HG02884 (cell line): Measurements from ENCODE around the gene POFUT1.
"Not testable (repeated sequence)": the region's sequence is repeated elsewhere in the genome, so short reads cannot be mapped to it uniquely, and the experiment has no call there.

Experiments used
- ATAC-seq: cut with Tn5 transposase; IDR thresholded peaks from one replicate; pipeline ENCODE4 v1.9.1; 2021; ENCODE audit warnings: mild to moderate bottlenecking, moderate library complexity; ENCODE audit not compliant: unreplicated experiment

The POFUT1 gene

DNA sequence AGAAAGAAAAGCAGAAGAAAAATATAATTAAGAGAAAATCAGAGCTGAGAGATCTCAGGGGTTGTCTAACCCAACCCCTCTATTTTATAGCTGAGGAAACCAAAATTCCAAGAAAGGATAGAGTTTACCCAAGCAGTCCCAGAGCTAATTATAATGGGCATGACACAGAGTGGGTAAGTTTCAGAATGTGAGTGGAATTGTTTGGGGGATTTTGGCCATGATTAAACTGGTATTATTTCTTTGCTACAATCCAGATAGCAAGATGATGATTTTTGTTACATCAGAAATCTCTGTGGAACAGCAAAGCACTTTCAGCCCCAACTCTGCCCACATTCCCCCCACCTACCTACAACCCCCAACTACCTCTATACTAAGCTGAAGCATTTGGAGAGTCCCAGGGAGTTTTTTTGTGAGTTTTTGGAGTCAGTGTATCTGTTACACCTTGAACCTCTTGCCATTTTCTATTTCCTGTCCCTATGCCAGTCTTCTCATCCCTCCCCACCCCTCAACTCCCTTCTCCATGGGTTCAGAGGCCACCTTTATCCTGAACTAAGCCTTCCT is 24.7 kb downstream of the POFUT1 start:
- ATAC-seq: no peak

DNA sequence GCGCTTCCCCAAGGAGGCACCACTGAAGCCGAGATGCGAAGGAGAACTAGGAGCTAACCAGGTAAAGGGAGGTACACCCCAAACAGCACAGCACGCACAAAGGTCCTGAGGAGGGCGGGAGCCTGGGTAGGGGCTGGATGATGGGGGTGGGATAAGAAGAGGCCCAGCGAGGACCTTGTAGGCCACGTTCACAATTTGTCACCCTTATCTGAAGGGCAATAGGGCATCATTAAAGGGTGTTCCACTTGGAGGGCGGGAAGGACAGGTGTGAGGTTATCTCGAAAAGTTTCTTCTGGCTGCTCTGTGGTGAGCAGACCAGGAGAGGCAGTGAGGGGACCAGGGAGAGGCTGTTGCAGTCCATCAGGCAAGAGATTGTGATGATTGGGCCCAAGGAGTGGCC is 25.6 kb downstream of the POFUT1 start:
- ATAC-seq: no peak

- ATAC-seq: no peak
Observed at GRCh38 chr20:32234135-32234808, 26.6 kb downstream of the POFUT1 start.

DNA sequence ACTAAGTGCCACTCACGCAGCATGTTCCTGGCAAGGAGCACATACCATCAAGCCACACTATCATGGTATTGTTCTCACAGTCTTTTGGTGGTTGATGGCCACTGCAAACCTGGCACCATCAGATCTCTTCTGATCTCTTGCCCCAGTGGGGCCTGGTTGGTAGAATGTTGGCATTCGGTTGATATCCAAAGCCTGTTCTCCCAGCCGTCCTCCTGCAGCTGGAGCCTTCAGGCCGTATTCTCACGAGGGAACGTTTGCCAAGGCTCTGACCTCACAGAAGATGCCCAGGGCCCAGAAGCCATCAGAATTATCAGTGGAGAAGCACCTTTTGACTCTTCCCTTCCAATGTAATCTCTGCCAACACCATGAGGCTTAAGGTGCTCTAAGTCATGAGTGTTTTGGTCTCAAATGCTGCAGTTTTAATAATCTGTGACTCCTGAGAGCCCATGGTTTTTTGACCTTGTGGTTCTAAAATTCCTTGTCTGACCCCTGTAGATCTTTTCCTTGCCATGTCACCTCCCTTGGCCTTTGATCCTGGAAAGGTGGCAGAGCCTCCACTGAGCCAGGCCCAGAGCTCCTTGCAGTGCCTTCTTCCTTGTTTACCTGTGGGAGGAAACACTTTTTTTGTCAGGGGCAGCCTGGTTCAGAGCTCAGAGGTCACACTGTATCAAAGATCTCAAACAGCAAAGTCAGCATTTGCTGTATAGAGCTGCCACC is 27.8 kb downstream of the POFUT1 start:
- ATAC-seq: no peak

GRCh38 chr20:32236048-32236533 is 28.4 kb downstream of the POFUT1 start:
- no peak for ATAC-seq

DNA sequence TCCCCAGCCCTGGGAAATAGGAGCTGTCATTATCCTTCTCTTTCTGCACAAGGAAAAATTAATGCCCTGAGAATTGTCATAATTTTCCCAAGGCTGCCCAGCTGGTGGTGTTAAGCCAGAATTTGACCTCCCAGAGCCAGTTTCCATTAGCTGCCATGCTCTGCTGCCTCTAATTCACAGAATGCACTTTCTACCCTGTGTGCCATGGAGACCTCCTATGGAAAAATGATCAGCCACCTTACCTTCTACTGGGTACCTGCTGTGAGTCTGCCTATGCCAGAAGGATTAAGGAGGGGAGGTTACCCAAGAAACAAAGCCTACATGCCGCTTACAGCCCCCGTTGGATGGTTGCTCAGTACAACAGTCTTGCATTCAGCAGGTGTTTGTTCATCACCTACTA is 29.1 kb downstream of the POFUT1 start:
- no peak for ATAC-seq

DNA sequence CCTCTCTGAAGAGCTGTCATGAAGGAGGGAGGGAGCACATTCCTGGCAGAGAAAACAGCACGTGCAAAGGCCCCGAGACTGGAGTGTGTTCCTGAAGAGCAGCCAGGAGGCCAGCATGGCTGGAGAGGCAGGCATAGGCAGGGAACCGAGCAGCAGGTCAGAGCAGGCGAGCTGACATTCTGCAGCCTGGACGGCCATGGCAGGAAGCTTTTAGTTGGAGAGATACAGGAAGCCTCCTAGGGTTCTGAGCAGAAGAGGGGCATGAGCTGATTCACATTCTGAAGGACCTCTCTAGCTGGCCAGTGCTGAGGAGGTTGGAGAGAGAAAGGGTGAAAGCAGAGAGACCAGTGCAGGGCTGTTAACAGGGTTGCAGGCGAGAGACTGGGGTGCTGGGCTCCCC is 29.7 kb downstream of the POFUT1 start:
- no peak for ATAC-seq

- no peak for ATAC-seq
Observed at GRCh38 chr20:32238483-32239425, 31.1 kb downstream of the POFUT1 start.

DNA sequence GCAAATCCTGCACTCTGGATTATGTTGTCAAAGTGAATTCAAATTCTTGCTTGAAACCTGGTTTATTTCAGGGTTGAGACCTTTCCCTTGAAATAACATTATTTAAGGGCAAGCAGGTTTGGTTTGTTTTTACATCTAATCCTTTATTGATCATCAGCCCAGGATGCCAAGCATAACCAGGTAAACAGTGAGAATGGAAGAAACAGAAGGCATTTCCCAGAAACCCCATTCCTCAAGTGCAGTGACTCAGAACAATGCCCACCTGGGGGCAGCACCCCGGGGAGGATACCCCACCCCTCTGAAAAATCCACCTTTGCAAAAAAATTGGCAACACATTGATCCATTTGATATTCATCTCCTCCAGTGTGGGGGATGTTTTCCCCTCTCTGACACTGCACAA is 32.5 kb downstream of the POFUT1 start:
- no peak for ATAC-seq

GRCh38 chr20:32241807-32242206 is 34.1 kb downstream of the POFUT1 start:
- no peak for ATAC-seq

- ATAC-seq: no peak
Observed at GRCh38 chr20:32244150-32244823, 36.6 kb downstream of the POFUT1 start.

DNA sequence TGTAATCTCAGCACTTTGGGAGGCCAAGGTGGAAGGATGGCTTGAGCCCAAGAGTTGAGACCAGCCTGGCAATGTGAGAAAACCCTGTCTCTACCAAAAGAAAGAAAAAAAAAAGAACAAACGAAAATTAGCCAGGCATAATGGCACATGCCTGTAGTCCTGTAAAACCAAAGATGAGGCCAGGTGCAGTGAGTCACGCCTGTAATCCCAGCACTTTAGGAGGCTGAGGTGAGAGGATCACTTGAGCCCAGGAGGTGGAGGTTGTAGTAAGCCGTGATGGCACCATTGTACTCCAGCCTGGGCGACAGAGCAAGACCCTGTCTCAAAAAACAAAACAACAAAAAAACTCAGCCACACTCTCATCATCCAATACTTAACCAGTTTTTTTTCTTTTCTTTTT is 37.3 kb downstream of the POFUT1 start:
- ATAC-seq: no peak

GRCh38 chr20:32246208-32246607 is 38.5 kb downstream of the POFUT1 start:
- ATAC-seq: not testable (repeated sequence)

- no peak for ATAC-seq
Observed at GRCh38 chr20:32248043-32248442, 40.4 kb downstream of the POFUT1 start.

- no peak for ATAC-seq
Observed at GRCh38 chr20:32249030-32249738, 41.5 kb downstream of the POFUT1 start.

DNA sequence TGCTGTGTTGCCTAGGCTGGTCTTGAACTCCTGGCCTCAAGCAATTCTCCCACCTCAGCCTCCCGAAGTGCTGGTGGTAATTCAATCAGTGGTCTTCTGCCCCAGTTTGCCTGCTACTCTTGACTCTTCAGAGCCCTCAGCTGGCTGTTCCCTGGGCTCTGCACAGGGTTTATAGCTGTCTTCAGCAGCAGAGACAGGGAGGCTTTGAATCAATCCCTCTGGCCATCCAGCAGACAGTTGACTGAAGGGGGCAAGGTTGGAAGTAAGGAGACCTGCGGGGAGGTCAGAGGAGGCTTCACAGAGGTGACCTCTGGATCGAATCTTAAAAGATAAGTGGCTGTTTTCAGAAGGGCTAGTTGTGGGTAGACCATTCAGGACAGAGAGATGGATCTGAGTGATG is 43.8 kb downstream of the POFUT1 start:
- ATAC-seq: no peak

GRCh38 chr20:32252189-32252588 is 44.5 kb downstream of the POFUT1 start:
- ATAC-seq: no peak

DNA sequence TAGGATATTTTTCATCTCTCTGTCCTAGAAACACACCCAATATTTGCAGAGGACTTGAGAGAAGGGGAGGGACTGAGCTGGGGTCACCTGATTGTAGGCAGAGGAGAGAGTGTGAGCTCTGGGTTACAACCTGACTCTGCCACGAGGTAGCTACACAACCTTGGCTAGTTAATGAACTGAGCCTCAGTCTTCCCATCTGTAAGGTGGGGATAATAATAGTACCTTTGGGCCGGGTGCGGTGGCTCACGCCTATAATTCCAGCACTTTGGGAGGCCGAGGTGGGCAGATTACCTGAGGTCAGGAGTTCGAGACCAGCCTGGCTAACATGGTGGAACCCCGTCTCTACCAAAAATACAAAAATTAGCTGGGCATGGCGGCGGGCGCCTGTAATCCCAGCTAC is 53.3 kb downstream of the POFUT1 start:
- ATAC-seq: not testable (repeated sequence)

DNA sequence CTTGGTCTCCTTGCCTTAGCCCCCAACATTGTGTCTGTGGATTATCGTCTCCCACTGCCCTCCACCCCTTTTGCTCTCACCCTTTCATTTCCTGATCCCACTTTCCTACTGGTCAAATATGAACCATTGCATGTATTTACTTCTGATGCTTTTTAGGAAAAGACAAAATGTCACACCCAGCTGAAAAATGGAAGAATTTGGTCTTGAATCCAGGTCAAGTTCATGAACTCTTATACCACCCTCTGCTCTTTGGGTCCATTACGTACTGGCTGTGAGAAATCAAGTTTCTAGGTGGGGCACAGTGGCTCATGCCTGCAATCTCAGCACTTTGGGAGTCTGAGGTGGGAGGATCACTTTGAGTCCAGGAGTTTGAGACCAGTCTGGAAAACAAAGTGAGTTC is 54.0 kb downstream of the POFUT1 start:
- ATAC-seq: no peak

- no peak for ATAC-seq
Observed at GRCh38 chr20:32263398-32263954, 55.8 kb downstream of the POFUT1 start.
